Uterus (tissue), 4 donors: Measurements from ENCODE around the gene PVALB. TPM values are rescaled to one million over a fixed set of nuclear protein-coding genes. Genes with fewer than 3 reads are reported as not detected.
A peak's percentile ranks its signal among the peaks of the same experiment; 100 is the strongest.

Experiments used
- DNase-seq, 2 donors: peaks; one replicate each; pipeline ENCODE4 v3.0.0-alpha.2; 2019 to 2020
- H3K27ac ChIP-seq, 2 donors: fragments of 200-600 bp; sonication (generic); 1 replicate in 1 of 2; 2 replicates in 1 of 2; pipeline ENCODE4 v1.5.1; 2016 to 2018
- H3K27me3 ChIP-seq, 2 donors: fragments of 200-600 bp; sonication (generic); one replicate each; pipeline ENCODE4 v1.5.1; 2018 to 2019; ENCODE audit warnings: control low read depth in 1 of 2
- H3K36me3 ChIP-seq, 2 donors: fragments of 200-600 bp; sonication (generic); one replicate each; pipeline ENCODE4 v1.5.1; 2019; ENCODE audit warnings: control low read depth in 1 of 2
- H3K4me1 ChIP-seq, 2 donors: fragments of 200-600 bp; sonication (generic); one replicate each; pipeline ENCODE4 v1.5.1; 2018 to 2019; ENCODE audit warnings: control low read depth in 1 of 2
- H3K4me3 ChIP-seq, 2 donors: fragments of 200-600 bp; sonication (generic); 1 replicate in 1 of 2; 2 replicates in 1 of 2; pipeline ENCODE4 v1.5.1; 2018 to 2019; ENCODE audit warnings: mild to moderate bottlenecking in 1 of 2
- H3K9me3 ChIP-seq, 2 donors: fragments of 200-600 bp; sonication (generic); one replicate each; pipeline ENCODE4 v1.5.1; 2019; ENCODE audit warnings: control low read depth in 1 of 2
- CTCF ChIP-seq, 4 experiments: fragments of 200-600 bp in 2 of 4; fragments of 450-650 bp in 2 of 4; sonication (generic) in 2 of 4; IDR thresholded peaks; one replicate each; pipeline ENCODE4 v1.5.1; 2016 to 2019; ENCODE audit warnings: antibody characterized with exemption in 4 of 4, mild to moderate bottlenecking in 2 of 4, moderate library complexity in 1 of 4
- POLR2A ChIP-seq, 2 donors: fragments of 450-650 bp; IDR thresholded peaks; one replicate each; pipeline ENCODE4 v1.6.1; 2016; ENCODE audit warnings: antibody characterized with exemption in 2 of 2, mild to moderate bottlenecking in 1 of 2, moderate library complexity in 1 of 2
- intact Hi-C: fragments of 100-400 bp; cut with DNase I; formaldehyde crosslinking; loops from one replicate; pipeline ENCODE4 v1.15.1; 2023; ENCODE audit warnings: low total_unique reads
- total RNA-seq, 4 donors: library from RNA; depleted of rRNA in 3 of 4; stranded (reverse); fragments of >200 nt in 3 of 4; gene quantifications; one replicate each; pipeline versions ENCODE4 v1.1.0 to v1.2.4, GENCODE V29; 2014 to 2023
- donor health status: DM: yes; HTN: yes; CAD: no.

The PVALB gene
- total RNA-seq, 4 donors from 2014 or later, result 2.3 TPM; not detected in 3

DNA sequence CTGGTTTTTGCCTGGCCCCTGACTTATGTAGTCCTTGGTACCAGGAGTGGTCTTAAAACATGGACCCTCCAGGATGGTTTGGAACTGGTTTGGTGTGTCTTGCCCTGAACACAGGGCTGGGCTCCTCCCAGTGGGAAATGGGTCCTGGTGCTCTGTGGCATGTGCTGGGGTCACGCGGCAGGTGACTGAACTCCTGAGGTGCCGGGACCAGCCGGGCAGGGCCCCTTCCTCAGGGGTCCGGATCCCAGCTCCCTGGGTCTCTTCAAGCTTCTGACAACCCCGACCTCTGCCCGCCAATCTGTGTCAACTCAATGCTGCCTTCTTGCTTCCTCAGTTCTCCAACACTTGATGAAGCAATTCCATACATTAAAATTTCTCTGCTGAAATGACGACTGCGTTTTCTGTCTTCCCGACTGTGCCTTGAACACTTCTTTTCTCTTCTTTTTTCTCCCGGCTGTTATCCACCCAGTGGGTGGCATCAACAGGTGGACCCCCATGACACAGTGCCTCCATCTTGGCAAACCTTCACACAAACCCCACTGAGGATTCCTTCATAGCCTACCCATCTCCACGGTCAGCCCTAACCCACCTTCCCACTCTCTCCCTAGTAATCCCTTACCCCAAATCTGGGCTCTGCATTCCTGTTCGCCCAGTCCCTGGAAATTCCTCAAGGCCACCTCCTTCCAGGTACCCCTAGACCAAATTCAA is 45.3 kb downstream of the PVALB start:
- intact Hi-C loops, result no loop called here
- Histone ChIP-seq H3K36me3 (no peaks in the 10 kb centered on the region), H3K27me3 (no peaks in the 10 kb centered on the region), H3K9me3 (no peaks in the 10 kb centered on the region), H3K4me3 (no peak overlapping the region), H3K4me1 (no peaks in the 10 kb centered on the region), H3K27ac (no peak overlapping the region)
- no peak for DNase-seq
- no peak for TF ChIP-seq CTCF (IDR thresholded peaks at IDR 0.05)
- no peak for TF ChIP-seq POLR2A (IDR thresholded peaks at IDR 0.05)

- Histone ChIP-seq H3K27ac (no peak overlapping the region), H3K4me3 (no peak overlapping the region), H3K9me3 (no peaks in the 10 kb centered on the region), H3K36me3 (no peaks in the 10 kb centered on the region), H3K27me3 (no peaks in the 10 kb centered on the region), H3K4me1 (no peaks in the 10 kb centered on the region)
- intact Hi-C loops, result no loop called here
- TF ChIP-seq CTCF (IDR thresholded peaks at IDR 0.05) (no peak), POLR2A (IDR thresholded peaks at IDR 0.05) (no peak)
- DNase-seq, result peak in 1 of 2 donors; percentile 5
Observed at GRCh38 chr22:36770513-36771231, 46.2 kb downstream of the PVALB start.

- TF ChIP-seq POLR2A (IDR thresholded peaks at IDR 0.05) (no peak), CTCF (IDR thresholded peaks at IDR 0.05) (no peak)
- Histone ChIP-seq H3K36me3 (no peaks in the 10 kb centered on the region), H3K4me1 (no peaks in the 10 kb centered on the region), H3K27me3 (no peaks in the 10 kb centered on the region), H3K9me3 (no peaks in the 10 kb centered on the region), H3K4me3 (no peak overlapping the region), H3K27ac (no peak overlapping the region)
- intact Hi-C loops, result no loop called here
- DNase-seq, result peak in 1 of 2 donors; percentile 3
Observed at GRCh38 chr22:36769541-36770512, 47.0 kb downstream of the PVALB start.

DNA sequence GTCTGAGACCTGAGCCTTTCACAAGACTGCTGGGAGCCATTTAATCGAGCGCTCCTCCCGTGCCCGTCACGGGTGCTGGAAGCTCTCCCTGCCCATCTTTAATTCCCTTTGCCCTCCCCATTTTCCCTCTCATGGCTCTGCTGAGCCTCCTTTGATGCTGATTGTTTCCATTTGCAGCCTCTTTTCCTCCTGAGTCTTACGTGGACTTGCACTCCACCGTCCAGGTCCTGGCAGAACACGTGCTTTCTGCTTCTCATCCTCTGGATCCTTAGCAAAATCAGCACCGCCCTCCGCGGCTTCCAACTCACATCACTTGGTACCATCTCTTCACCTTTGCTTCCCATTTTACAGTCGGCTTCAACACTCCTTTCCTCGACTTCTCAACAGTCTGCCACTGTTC is 48.2 kb downstream of the PVALB start:
- Histone ChIP-seq H3K4me1 (no peaks in the 10 kb centered on the region), H3K27ac (no peak overlapping the region), H3K36me3 (no peaks in the 10 kb centered on the region), H3K9me3 (no peaks in the 10 kb centered on the region), H3K27me3 (no peaks in the 10 kb centered on the region), H3K4me3 (no peak overlapping the region)
- no peak for DNase-seq
- intact Hi-C loops, result no loop called here
- TF ChIP-seq POLR2A (IDR thresholded peaks at IDR 0.05) (no peak), CTCF (IDR thresholded peaks at IDR 0.05) (no peak)
